HL-60 (cell line): Measurements from ENCODE around the gene PMP22.

Source experiments
- CTCF ChIP-seq: IDR thresholded peaks from one replicate; pipeline ENCODE4 v1.5.1; 2011; ENCODE audit warnings: low read length, control low read depth, inconsistent platforms; ENCODE audit not compliant: insufficient read depth
- GABPA ChIP-seq: IDR thresholded peaks from 2 replicates; pipeline ENCODE4 v1.6.1; 2012; ENCODE audit warnings: low read depth
- POLR2AphosphoS5 ChIP-seq: IDR thresholded peaks from 2 replicates; pipeline ENCODE4 v1.6.1; 2012; ENCODE audit warnings: low read depth
- REST ChIP-seq: IDR thresholded peaks from 2 replicates; pipeline ENCODE4 v1.6.1; 2012; ENCODE audit warnings: low read depth; ENCODE audit not compliant: insufficient replicate concordance
- SPI1 ChIP-seq: IDR thresholded peaks from 2 replicates; pipeline ENCODE4 v1.6.1; 2012; ENCODE audit warnings: low read depth, mild to moderate bottlenecking, borderline replicate concordance

GRCh38 chr17:15180121-15180561 is 85.0 kb downstream of the PMP22 start:
- TF ChIP-seq CTCF (no peak), POLR2AphosphoS5 (no peak), SPI1 (no peak), REST (no peak), GABPA (no peak)
